Measurements from ENCODE around the gene EBI3.
"Not testable (repeated sequence)": the region's sequence is repeated elsewhere in the genome, so short reads cannot be mapped to it uniquely, and the experiment has no call there.

EBI3 gene

DNA sequence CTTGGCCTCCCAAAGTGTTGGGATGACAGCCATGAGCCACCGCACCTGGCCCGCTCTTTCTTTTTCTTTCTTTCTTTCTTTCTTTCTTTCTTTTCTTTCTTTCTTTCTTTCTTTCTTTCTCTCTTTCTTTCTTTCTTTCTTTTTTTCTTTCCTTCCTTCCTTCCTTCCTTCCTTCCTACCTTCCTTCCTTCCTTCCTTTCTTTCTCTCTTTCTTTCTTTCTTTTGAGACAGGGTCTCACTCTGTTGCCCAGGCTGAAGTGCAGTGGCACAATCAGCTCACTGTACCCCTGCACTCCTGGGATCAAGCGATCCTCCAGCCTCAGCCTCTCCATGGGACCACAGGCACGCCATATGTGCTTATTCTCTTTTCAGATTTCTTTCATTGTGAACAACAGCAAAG lies 56.8 kb downstream of the EBI3 start:
- H3K4me3 Mint-ChIP-seq; H3K27ac Mint-ChIP-seq; intact Hi-C loops (cut with micrococcal nuclease); H3K9me3 Mint-ChIP-seq; H3K36me3 Mint-ChIP-seq (ENCODE audit: low read depth): not testable (repeated sequence)
- Mint-ChIP-seq H3K27me3 (peaks cover 43% of the 10 kb centered on the region), H3K4me1 (ENCODE audit: low read depth) (peaks cover 16% of the 10 kb centered on the region)
